Neural progenitor cell (in vitro differentiated cells): ENCODE measurements around the gene RXRG.

Source experiments
- EZH2 ChIP-seq: fragments of 200-600 bp; sonication (generic); IDR thresholded peaks from 2 replicates; pipeline ENCODE4 v1.6.1; 2017; ENCODE audit warnings: antibody characterized with exemption, mild to moderate bottlenecking, moderate library complexity
- TF ChIP-seq, protein P1 (sequence below): fragments of 200-600 bp; sonication (generic); IDR thresholded peaks from 2 replicates; pipeline ENCODE4 v1.5.1; 2017; ENCODE audit warnings: antibody characterized with exemption, mild to moderate bottlenecking

DNA sequence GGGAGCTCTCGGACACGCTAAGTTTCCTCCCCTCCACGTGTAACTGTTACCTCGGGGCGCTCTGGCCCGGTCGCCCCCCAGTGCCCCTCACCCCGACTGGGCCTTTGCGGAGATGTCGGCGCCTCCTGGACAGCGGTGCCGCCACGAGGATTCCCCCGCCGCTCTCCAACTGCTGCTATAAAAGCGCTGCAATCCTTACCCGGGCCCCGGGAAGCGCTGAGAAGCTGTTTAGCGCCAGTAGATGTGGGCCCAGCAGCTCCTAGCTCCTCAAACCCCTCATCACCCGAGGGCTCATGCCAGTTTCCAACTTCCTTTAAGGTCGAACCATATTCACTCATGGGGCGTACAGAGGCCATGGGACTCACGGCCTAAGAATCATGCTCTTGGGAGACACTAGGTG is 88.0 kb downstream of the RXRG start:
- TF ChIP-seq, protein P1, sequence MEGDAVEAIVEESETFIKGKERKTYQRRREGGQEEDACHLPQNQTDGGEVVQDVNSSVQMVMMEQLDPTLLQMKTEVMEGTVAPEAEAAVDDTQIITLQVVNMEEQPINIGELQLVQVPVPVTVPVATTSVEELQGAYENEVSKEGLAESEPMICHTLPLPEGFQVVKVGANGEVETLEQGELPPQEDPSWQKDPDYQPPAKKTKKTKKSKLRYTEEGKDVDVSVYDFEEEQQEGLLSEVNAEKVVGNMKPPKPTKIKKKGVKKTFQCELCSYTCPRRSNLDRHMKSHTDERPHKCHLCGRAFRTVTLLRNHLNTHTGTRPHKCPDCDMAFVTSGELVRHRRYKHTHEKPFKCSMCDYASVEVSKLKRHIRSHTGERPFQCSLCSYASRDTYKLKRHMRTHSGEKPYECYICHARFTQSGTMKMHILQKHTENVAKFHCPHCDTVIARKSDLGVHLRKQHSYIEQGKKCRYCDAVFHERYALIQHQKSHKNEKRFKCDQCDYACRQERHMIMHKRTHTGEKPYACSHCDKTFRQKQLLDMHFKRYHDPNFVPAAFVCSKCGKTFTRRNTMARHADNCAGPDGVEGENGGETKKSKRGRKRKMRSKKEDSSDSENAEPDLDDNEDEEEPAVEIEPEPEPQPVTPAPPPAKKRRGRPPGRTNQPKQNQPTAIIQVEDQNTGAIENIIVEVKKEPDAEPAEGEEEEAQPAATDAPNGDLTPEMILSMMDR, result no peak
- TF ChIP-seq EZH2, result no peak
